GM18858 (cell line): ENCODE data around the gene REEP1.
A peak's percentile ranks its signal among the peaks of the same experiment; 100 is the strongest.
"Not testable (repeated sequence)": the region's sequence is repeated elsewhere in the genome, so short reads cannot be mapped to it uniquely, and the experiment has no call there.

Experiments
- ATAC-seq: cut with Tn5 transposase; IDR thresholded peaks from one replicate; pipeline ENCODE4 v1.9.1; 2021; ENCODE audit not compliant: unreplicated experiment

The REEP1 gene

DNA sequence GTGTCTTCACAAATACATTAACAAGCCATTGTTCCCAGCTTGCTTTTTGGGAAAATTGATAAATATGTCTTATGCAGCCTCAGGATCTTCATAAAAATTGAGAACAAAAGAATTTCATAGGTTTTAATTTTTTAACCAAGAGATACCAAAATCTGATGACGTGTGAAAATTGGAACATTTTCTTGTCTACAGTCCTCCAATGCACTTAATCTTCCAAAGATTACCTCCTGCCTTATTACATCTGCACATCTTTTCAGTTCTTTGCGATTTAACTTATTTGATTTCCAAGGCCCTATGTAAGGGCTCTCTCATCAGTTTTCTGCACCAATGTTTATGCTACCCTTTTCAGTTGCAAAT is 135.1 kb downstream of the REEP1 start:
- no peak for ATAC-seq

DNA sequence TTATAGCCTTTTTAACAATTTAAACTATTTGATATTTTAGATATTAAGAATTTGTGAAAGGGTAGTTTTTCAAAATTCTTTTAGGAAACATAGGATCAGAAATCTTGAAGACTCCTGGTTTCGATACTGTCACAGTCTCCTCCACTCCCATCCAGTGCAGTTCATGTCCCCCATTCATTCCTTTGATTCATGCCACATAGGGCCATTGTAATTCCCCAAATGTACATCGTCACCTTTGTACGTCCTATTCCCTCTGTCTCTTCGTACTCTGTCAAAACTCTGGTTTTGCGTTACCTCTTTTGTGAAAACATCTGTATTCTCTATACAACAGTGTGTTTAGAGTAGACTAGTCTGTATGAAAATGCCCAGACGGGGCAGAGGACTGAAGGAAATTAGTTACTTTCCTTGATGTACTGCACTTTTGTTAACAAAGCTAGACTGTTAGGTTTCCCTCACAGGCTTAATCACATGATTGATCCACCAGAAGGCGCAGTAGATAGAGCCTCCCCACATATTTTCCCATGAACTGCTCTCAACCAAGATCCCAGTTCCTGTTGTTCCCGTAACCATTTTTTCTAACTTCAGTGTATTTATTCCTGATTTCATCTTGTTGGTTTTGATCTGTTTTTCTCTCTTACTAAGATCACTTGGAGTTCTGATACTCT is 135.6 kb downstream of the REEP1 start:
- ATAC-seq, result no peak

DNA sequence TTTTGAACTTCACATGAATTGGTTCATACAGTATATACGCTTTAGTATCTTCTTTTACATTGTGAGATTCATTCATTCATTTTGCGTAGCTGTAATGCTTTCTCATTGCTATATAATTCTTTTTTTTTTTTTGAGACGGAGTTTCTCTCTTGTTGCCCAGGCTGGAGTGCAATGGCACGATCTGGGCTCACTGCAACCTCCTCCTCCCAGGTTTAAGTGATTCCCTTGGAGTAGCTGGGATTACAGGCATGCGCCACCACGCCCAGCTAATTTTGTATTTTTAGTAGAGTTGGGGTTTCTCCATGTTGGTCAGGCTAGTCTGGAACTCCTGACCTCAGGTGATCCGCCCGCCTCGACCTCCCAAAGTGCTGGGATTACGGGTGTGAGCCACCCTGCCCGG is 136.9 kb downstream of the REEP1 start:
- ATAC-seq, result not testable (repeated sequence)

GRCh38 chr2:86199834-86200177 is 137.6 kb downstream of the REEP1 start:
- ATAC-seq, result no peak

DNA sequence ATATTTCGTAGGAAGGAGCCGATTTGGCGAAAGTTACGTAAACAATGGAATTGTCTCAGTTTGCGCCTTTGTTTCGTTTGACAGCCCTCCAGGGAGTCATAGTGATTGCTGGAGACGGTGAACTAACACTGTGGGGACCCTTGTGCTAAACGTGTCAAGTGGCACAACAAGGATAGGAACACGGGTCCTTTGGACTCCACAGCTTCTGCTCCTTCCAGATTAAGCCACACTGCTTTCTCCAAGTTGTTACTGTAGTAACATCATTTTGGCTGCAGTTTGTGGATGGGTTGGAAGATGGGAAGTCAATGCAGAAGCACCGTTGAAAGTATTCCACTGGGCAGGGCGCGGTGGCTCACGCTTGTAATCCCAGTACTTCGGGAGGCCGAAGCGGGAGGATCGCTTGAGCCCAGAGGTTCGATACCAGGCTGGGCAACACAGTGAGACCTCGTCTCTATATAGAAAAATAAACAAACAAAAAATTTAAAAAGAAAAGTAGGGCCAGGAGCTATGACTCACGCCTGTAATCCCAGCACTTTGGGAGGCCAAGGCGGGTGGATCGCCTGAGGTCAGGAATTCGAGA is 141.5 kb downstream of the REEP1 start:
- no peak for ATAC-seq

GRCh38 chr2:86195055-86195807 is 142.2 kb downstream of the REEP1 start, which contains the start of gene IMMT:
Gene IMMT (minus strand): TSS chr2:86195462. CDS start chr2:86195382, 80 bp downstream.
- ATAC-seq, result peak; percentile 72

GRCh38 chr2:86194751-86195054 is 142.7 kb downstream of the REEP1 start:
- ATAC-seq, result no peak

- ATAC-seq, result no peak
Observed at GRCh38 chr2:86193901-86194567, 143.4 kb downstream of the REEP1 start.

GRCh38 chr2:86189782-86190416 is 147.5 kb downstream of the REEP1 start:
- no peak for ATAC-seq

- ATAC-seq, result no peak
Observed at GRCh38 chr2:86186431-86186830, 151.0 kb downstream of the REEP1 start.

DNA sequence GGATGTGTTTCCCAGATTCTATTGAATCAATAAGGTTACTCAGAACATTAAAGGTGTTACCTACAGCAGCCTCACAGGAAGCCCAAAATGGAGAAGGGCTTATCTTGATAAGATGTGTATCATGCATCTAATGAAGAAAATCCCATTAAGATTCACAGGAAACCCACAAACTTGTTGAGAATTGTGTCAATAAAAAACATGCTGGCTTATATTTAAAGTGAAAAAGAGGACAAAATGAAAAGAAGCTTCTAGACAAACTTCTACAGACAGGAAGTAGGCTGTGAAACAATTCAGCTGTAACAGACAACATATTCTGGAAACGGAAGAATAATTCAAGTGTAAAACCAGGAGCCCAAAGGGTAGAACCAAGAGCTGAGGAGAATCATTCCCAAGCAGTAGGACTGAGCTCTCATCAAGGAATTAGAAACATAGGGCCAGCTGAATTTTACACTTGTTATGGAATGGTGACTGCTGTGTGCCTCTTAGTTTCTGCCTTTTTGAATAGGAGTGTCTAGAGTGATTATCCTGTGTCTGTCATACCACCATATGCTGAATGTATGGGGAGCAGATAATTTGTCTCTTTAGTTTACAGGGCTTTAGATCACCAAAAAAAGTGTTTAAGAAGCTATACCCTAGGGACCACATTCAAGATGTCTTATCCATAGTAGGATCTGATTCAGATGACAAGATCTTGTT is 151.8 kb downstream of the REEP1 start:
- no peak for ATAC-seq

DNA sequence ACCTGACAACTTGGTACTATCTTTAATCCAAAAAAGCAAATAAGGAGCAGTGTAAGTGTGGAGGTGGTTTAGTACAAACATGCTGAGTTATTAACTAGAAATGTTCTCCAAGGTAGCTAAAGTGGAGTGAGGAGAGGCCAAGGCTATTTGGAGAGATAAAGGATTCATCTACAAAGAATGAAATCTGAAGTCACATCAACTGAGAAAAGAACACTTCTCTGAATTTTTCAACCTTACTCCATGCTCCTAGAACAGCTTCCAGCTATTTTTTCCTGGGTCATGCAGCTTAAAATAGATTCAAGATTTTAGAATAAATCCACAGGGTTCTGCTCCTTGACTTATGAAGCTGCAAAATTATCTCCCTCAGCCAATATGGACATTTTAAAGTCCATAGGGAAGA is 160.8 kb downstream of the REEP1 start:
- ATAC-seq, result no peak

DNA sequence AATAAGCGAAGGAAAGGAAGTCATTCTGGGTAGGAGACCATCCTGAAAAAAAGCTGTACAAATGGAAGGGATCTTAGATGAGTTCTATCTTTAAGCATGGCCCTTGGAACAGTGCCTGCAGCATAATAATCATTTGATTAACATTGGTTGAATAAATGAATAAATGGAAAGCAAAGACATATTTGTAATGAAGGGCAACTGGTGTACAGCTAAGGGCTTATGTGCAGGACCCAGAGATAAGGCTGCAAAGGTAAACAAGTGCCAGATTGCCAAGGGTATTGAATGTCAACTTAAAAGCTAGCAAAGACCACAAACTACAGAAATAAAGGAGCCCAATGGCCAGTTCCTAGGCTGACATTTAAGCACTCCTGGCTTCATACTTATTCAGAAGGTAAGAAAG is 161.6 kb downstream of the REEP1 start:
- no peak for ATAC-seq

DNA sequence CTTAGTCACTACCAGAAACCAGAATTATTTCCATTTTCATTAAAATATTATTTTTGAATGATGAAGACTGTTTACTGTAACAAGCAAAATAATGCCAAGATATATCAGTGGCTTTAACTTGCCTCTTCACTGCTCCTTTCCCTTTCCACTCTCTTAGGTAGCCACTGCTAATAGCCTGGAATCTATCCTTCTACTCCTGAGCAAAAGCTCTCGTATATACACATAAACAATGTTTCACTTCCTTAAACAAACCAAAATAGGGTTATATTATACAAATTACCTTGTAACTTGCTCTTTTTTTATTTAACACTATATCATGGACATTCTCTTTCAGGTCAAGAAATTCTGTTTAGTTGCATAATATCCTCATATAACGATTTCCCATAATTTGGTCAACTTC is 163.0 kb downstream of the REEP1 start:
- peak; percentile 68 for ATAC-seq

DNA sequence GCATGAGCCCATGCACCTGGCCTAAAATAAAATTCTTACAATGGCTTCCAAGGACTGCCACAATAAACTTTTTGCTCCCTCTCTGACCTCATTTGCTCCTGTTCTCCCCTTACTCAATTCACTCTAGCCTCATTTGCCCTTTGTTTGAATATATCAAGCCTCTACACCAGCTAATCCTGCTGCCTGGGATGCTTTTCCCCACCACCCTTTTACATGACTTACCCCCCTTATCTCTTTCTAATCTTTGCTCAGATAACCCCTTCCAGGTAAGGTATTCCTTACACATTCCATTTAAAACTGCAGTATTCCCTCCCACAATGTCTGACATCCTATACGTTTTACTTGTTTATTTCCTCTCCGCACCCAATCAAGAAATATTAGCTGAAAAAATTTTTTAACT is 164.8 kb downstream of the REEP1 start:
- no peak for ATAC-seq

GRCh38 chr2:86171295-86171694 is 166.1 kb downstream of the REEP1 start:
- ATAC-seq, result no peak

- no peak for ATAC-seq
Observed at GRCh38 chr2:86170449-86170848, 167.0 kb downstream of the REEP1 start.
